Right atrium auricular region (tissue), 2 donors: Measurements from ENCODE around the gene OR5B12. TPM values are rescaled to one million over a fixed set of nuclear protein-coding genes. Genes with fewer than 3 reads are reported as not detected.
"Not testable (repeated sequence)": the region's sequence is repeated elsewhere in the genome, so short reads cannot be mapped to it uniquely, and the experiment has no call there.

Source experiments
- DNase-seq: peaks from one replicate; pipeline ENCODE4 v3.0.0-alpha.2; 2019; ENCODE audit warnings: low spot score
- H3K27ac ChIP-seq, 2 donors: fragments of 200-600 bp; sonication (generic); 1 replicate in 1 of 2; 2 replicates in 1 of 2; pipeline ENCODE4 v1.5.1; 2016 to 2019
- H3K27me3 ChIP-seq, 2 donors: fragments of 200-600 bp; sonication (generic); one replicate each; pipeline versions ENCODE4 v1.5.1 to v1.6.0; 2017 to 2019
- H3K36me3 ChIP-seq: fragments of 200-600 bp; sonication (generic); one replicate; pipeline ENCODE4 v1.5.1; 2016
- H3K4me1 ChIP-seq, 2 donors: fragments of 200-600 bp; sonication (generic); one replicate each; pipeline versions ENCODE4 v1.5.1 to v1.6.0; 2017 to 2019
- H3K4me3 ChIP-seq, 2 donors: fragments of 200-600 bp; sonication (generic); 1 replicate in 1 of 2; 2 replicates in 1 of 2; pipeline ENCODE4 v1.5.1; 2017 to 2019; ENCODE audit warnings: mild to moderate bottlenecking in 1 of 2, moderate library complexity in 1 of 2
- H3K9me3 ChIP-seq, 2 donors: fragments of 200-600 bp; sonication (generic); one replicate each; pipeline ENCODE4 v1.5.1; 2019
- CTCF ChIP-seq, 2 donors: fragments of 200-600 bp; sonication (generic); IDR thresholded peaks; one replicate each; pipeline ENCODE4 v1.5.1; 2019; ENCODE audit warnings: antibody characterized with exemption in 2 of 2
- total RNA-seq, 2 donors: library from RNA; depleted of rRNA; stranded (reverse); fragments of >200 nt; gene quantifications; one replicate each; pipeline ENCODE4 v1.1.0, GENCODE V29; 2016

Gene OR5B12
- total RNA-seq, 2 donors from 2014 or later: not detected

DNA sequence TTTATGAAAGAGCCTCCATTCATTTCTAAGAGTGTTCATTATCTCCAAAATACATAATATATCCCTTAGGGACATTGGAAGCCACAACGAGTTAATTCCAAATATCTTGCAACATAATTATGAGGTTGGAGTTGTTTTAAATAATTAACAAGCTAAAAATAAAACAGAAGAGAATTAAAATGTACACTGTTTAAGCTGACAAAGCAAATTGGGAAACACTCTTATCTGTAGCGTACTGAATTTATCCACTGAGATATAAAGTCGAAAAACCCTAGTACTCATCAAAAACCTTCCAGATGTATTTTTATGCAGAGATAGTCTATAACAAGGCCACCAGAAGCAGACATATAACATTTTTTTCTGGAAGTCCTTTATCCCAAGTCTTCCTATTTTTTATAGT lies 7.8 kb downstream of the OR5B12 start:
- Histone ChIP-seq H3K4me1 (no peaks in the 10 kb centered on the region), H3K4me3 (no peak overlapping the region)
- no peak for DNase-seq

DNA sequence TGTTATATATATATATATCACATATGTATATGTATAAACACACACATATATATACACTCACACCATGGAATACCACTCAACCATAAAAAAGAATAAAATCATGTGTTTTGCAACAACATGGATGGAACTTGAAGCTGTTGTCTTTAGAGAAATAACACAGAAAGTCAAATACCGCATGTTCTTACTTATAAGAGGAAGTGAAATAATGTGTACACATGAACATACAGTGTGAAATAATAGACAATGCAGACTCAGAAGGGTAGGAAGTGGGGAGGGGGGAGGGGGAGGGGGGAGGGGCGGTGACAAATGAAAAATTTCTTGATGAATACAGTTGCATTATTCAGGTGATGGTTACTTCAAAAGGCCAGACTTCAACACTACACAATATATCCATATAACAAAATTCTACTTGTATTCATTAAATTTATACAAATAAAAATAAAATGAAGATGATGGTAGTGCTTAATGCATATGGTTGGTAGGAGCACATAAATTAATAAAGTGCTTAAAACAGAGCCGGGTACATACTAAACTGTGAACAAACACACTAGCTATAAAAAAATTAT lies 8.3 kb downstream of the OR5B12 start:
- Histone ChIP-seq H3K4me1 (no peaks in the 10 kb centered on the region), H3K27me3 (no peaks in the 10 kb centered on the region), H3K9me3 (peaks cover 0 to 14% of the 10 kb centered on the region in 2 donors), H3K27ac (no peak overlapping the region), H3K4me3 (no peak overlapping the region), H3K36me3 (no peaks in the 10 kb centered on the region)
- no peak for DNase-seq
- no peak for TF ChIP-seq CTCF (IDR thresholded peaks at IDR 0.05)

More for the DNA sequence above, 7.8 kb downstream of the OR5B12 start:
- H3K27ac ChIP-seq: no peak overlapping the region
- no peak for TF ChIP-seq CTCF (IDR thresholded peaks at IDR 0.05)
- no peaks in the 10 kb centered on the region for H3K36me3 ChIP-seq
- H3K27me3 ChIP-seq: no peaks in the 10 kb centered on the region
- H3K9me3 ChIP-seq: peaks cover 0 to 12% of the 10 kb centered on the region in 2 donors

DNA sequence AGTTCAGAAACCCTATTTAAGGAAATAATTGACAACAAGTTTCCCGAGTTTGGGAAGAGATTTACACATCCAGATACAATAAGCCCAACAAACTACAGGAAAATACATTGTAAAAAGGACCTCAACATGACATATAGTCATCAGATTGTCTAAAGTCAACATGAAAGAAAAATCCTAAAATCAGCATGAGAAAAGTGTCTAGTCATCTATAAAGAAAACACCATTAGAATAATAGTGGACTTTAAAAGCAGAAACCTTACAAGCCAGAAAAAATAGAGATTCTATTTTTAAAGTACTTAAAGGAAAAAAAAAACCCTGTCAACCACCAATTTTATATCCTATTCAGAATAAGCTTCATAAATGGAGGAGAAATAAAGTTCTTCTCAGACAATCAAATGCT lies 12.8 kb downstream of the OR5B12 start:
- DNase-seq: no peak
- TF ChIP-seq CTCF (IDR thresholded peaks at IDR 0.05): no peak
- Histone ChIP-seq H3K4me3 (no peak overlapping the region), H3K27me3 (no peaks in the 10 kb centered on the region), H3K9me3 (peaks cover 0 to 6% of the 10 kb centered on the region in 2 donors), H3K27ac (no peak overlapping the region), H3K4me1 (no peaks in the 10 kb centered on the region), H3K36me3 (no peaks in the 10 kb centered on the region)

GRCh38 chr11:58428021-58428420 lies 14.0 kb downstream of the OR5B12 start, which contains the start of gene OR5B2:
OR5B2 (minus strand) TSS chr11:58428121; CDS start chr11:58423261, 4,860 bp downstream.
- H3K36me3 ChIP-seq: no peaks in the 10 kb centered on the region
- H3K4me3 ChIP-seq: no peak within 1 kb of the TSS
- DNase-seq: no peak
- TF ChIP-seq CTCF (IDR thresholded peaks at IDR 0.05): no peak
- H3K4me1 ChIP-seq: no peaks in the 10 kb centered on the region
- H3K27ac ChIP-seq: no peak within 1 kb of the TSS
- peaks cover 0 to 6% of the 10 kb centered on the region in 2 donors for H3K9me3 ChIP-seq
- H3K27me3 ChIP-seq: no peaks in the 10 kb centered on the region

DNA sequence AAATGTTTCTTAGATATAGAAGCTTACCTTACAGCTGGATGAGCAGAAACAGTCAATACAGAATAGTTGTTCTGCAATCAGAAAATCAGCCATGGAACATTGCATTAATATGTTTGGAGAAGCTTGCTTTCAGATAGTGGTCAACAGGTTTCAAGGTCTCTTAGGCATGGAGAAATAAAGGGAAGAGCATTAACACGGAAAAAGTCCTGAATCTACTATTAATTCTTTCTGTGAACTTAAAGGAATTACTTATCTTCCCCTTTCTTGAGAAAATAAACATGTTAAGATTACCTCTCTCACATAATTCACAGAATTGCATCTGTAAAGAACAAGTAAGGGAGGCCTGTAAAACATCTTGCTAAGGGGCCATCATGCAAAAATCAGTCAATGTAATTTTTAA lies 35.3 kb downstream of the OR5B12 start, which contains the start of gene OR5B3:
Gene OR5B3 (minus strand): TSS at position 101 of the 400 bp plus-strand sequence. CDS start 3,465 bp downstream, outside the sequence.
- no peaks in the 10 kb centered on the region for H3K27me3 ChIP-seq
- TF ChIP-seq CTCF (IDR thresholded peaks at IDR 0.05): no peak
- no peak for DNase-seq
- no peaks in the 10 kb centered on the region for H3K36me3 ChIP-seq
- peaks cover 11 to 50% of the 10 kb centered on the region in 2 donors for H3K9me3 ChIP-seq
- H3K27ac ChIP-seq: no peak within 1 kb of the TSS
- no peak within 1 kb of the TSS for H3K4me3 ChIP-seq
- H3K4me1 ChIP-seq: no peaks in the 10 kb centered on the region

DNA sequence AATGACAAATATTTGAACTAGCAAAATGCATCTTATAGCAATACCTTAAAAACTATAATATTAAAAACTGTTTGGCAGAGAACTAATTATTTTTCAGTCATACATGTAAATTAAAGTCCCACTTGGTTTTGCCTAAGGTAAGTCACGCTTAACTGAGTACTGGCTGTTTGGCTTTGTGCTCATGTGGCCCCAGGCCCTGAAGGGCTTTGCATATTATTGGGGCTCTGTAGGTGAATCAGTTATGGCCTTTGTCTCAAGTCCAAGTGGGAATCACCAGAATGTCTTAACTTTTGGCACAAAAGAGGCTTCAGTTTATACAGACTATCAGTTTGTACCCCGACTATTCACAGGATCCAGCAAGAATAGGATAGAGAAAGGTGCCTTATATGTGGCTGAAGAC lies 42.4 kb downstream of the OR5B12 start:
- not testable (repeated sequence) for H3K27ac ChIP-seq, DNase-seq, H3K4me1 ChIP-seq, H3K27me3 ChIP-seq, H3K4me3 ChIP-seq, H3K36me3 ChIP-seq
- H3K9me3 ChIP-seq: peaks cover 0 to 10% of the 10 kb centered on the region in 2 donors
